HepG2 (cell line): ENCODE measurements around the gene FITM1. TPM values are rescaled to one million over a fixed set of nuclear protein-coding genes. Genes with fewer than 3 reads are reported as not detected.

Experiments used
- ATAC-seq: fragments of 200-7000 bp; cut with Tn5 transposase; 3 replicates; pipeline ENCODE4 v1.9.1; 2020; ENCODE audit warnings: mild to moderate bottlenecking, moderate library complexity
- BruUV-seq: library from RNA; stranded (reverse); fragments of 400-500 nt; replicated peaks from 2 replicates; lab custom pipeline; 2021; lab: Mats Ljungman, UMichigan
- CTCF ChIA-PET: fragments of 300-600 bp; formaldehyde crosslinking; extraction: SDS; loops from one replicate; lab custom pipeline; 2021; ENCODE audit warnings: low total read pairs, inconsistent platforms, low intra/inter-chr PET ratio; lab: Yijun Ruan, JAX
- POLR2A ChIA-PET: fragments of 350-600 bp; sonication (Branson Sonifier 250); formaldehyde crosslinking; loops from one replicate; lab custom pipeline; 2020; ENCODE audit warnings: antibody characterized with exemption, inconsistent platforms; lab: Yijun Ruan, JAX
- DNase-seq: peaks from one replicate; pipeline ENCODE4 v3.0.0-alpha.2; 2015; ENCODE audit warnings: low spot score
- FAIRE-seq: peaks from 3 replicates; lab custom pipeline; 2011; peaks lifted over from hg19 to GRCh38; lab: Jason Lieb, UNC
- H2AFZ ChIP-seq: one replicate; pipeline ENCODE4 v1.6.1; 2011; ENCODE audit warnings: low read length, inconsistent platforms
- H3K27ac ChIP-seq: fragments of 300-600 bp; 3 replicates; pipeline ENCODE4 v1.8.0; 2011; ENCODE audit warnings: mixed run types, mild to moderate bottlenecking, mixed read lengths, low read length, inconsistent platforms; ENCODE audit not compliant: insufficient read depth; ENCODE audit errors: extremely low read length
- H3K27me3 ChIP-seq, 2 experiments: fragments of 200-600 bp in 1 of 2; 2 replicates in 1 of 2; 3 replicates in 1 of 2; pipeline versions ENCODE4 v1.6.0 to v1.8.0; 2011; ENCODE audit warnings: low read length in 2 of 2, mild to moderate bottlenecking in 2 of 2, moderate library complexity in 2 of 2, inconsistent platforms in 1 of 2; ENCODE audit not compliant: insufficient read depth in 2 of 2, control insufficient read depth in 1 of 2
- H3K36me3 ChIP-seq, 2 experiments: fragments of 200-600 bp in 1 of 2; replicated peaks in 1 of 2; 2 replicates in 1 of 2; 3 replicates in 1 of 2; pipeline versions ENCODE4 v1.5.1 to v1.8.0; 2011; ENCODE audit warnings: low read length in 2 of 2, inconsistent platforms in 1 of 2; ENCODE audit not compliant: insufficient read depth in 2 of 2, control insufficient read depth in 1 of 2
- H3K4me1 ChIP-seq: 2 replicates; pipeline ENCODE4 v1.5.1; 2012; ENCODE audit warnings: low read length, inconsistent platforms; ENCODE audit not compliant: insufficient read depth
- H3K4me2 ChIP-seq: 2 replicates; pipeline ENCODE4 v1.6.0; 2011; ENCODE audit warnings: low read depth, low read length, inconsistent platforms
- H3K4me3 ChIP-seq, 3 experiments: fragments of 200-600 bp in 1 of 3; sonication (generic), shearing (Covaris generic) in 1 of 3; replicated peaks in 1 of 3; 2 replicates each; pipeline ENCODE4 v1.5.1; 2011 to 2016; ENCODE audit warnings: low read length in 3 of 3, inconsistent platforms in 2 of 3, low read depth in 2 of 3, mild to moderate bottlenecking in 2 of 3, control low read depth in 1 of 3, mixed read lengths in 1 of 3; ENCODE audit not compliant: insufficient read depth in 1 of 3
- H3K79me2 ChIP-seq: one replicate; pipeline ENCODE4 v1.6.1; 2011; ENCODE audit warnings: low read length, inconsistent platforms; ENCODE audit not compliant: insufficient read depth
- H3K9ac ChIP-seq: 2 replicates; pipeline ENCODE4 v1.6.0; 2011; ENCODE audit warnings: mild to moderate bottlenecking, low read depth, low read length, inconsistent platforms; ENCODE audit not compliant: insufficient read depth
- H3K9me3 ChIP-seq: 2 replicates; pipeline ENCODE4 v1.5.1; 2012; ENCODE audit warnings: mild to moderate bottlenecking, low read length
- H4K20me1 ChIP-seq: 2 replicates; pipeline ENCODE4 v1.6.0; 2011; ENCODE audit warnings: inconsistent platforms, mild to moderate bottlenecking, low read length, moderate library complexity; ENCODE audit not compliant: insufficient read depth
- BORCS8-MEF2B ChIP-seq: sonication (generic); formaldehyde crosslinking; IDR thresholded peaks from 2 replicates; pipeline ENCODE4 v1.8.0; 2022; ENCODE audit warnings: mild to moderate bottlenecking, missing genetic modification reagents
- FOSL1 ChIP-seq: sonication (generic); formaldehyde crosslinking; IDR thresholded peaks from 2 replicates; pipeline ENCODE4 v1.9.0; 2021; ENCODE audit warnings: missing genetic modification reagents, borderline replicate concordance
- FOXJ3 ChIP-seq: sonication (generic); formaldehyde crosslinking; IDR thresholded peaks from 2 replicates; pipeline ENCODE4 v1.4.0; 2020; ENCODE audit warnings: missing genetic modification reagents, mild to moderate bottlenecking, borderline replicate concordance
- MBNL3 ChIP-seq: fragments of 250-450 bp; sonication (Bioruptor Pico); conservative IDR thresholded peaks from 2 replicates; pipeline ENCODE4 v1.8.0; 2022; ENCODE audit warnings: mild to moderate bottlenecking, inconsistent platforms
- NCOR1 ChIP-seq: fragments of 200-600 bp; sonication (generic); IDR thresholded peaks from 2 replicates; pipeline ENCODE4 v1.7.0; 2017; ENCODE audit warnings: antibody characterized with exemption, low read length, borderline replicate concordance
- PATZ1 ChIP-seq: sonication (generic); formaldehyde crosslinking; IDR thresholded peaks from 2 replicates; pipeline ENCODE4 v1.4.0; 2020; ENCODE audit warnings: missing genetic modification reagents
- POLR2A ChIP-seq, 2 experiments: IDR thresholded peaks; 2 replicates each; pipeline ENCODE4 v1.6.1; 2011; ENCODE audit warnings: low read depth in 2 of 2, low read length in 2 of 2, mild to moderate bottlenecking in 1 of 2, moderate library complexity in 1 of 2; ENCODE audit not compliant: insufficient read depth in 1 of 2
- RFXAP ChIP-seq: sonication (generic); formaldehyde crosslinking; IDR thresholded peaks from 2 replicates; pipeline ENCODE4 v1.4.0; 2020; ENCODE audit warnings: missing genetic modification reagents, borderline replicate concordance
- TP53 ChIP-seq: sonication (generic); formaldehyde crosslinking; conservative IDR thresholded peaks from 2 replicates; pipeline ENCODE4 v1.4.0; 2020; ENCODE audit warnings: missing genetic modification reagents
- ZBTB10 ChIP-seq: sonication (generic); formaldehyde crosslinking; IDR thresholded peaks from 2 replicates; pipeline ENCODE4 v1.4.0; 2020; ENCODE audit warnings: missing genetic modification reagents, borderline replicate concordance
- ZBTB20 ChIP-seq: sonication (generic); formaldehyde crosslinking; IDR thresholded peaks from 2 replicates; pipeline ENCODE4 v1.8.1; 2023; ENCODE audit warnings: missing genetic modification reagents, low read depth, mild to moderate bottlenecking, borderline replicate concordance
- ZMAT3 ChIP-seq: sonication (generic); formaldehyde crosslinking; conservative IDR thresholded peaks from 2 replicates; pipeline ENCODE4 v1.7.0; 2021; ENCODE audit warnings: missing genetic modification reagents
- ZNF724P ChIP-seq: sonication (generic); formaldehyde crosslinking; IDR thresholded peaks from 2 replicates; pipeline ENCODE4 v1.8.0; 2022; ENCODE audit warnings: missing genetic modification reagents, borderline replicate concordance
- ZNF775 ChIP-seq: sonication (generic); formaldehyde crosslinking; IDR thresholded peaks from 2 replicates; pipeline ENCODE4 v1.4.0; 2020; ENCODE audit warnings: missing genetic modification reagents, mild to moderate bottlenecking, moderate library complexity, borderline replicate concordance
- WGBS: methylation state at CpG from one replicate; pipeline ENCODE4 v1.1.6; 2017; ENCODE audit warnings: low lambda C conversion rate; 5-methylcytosine and 5-hydroxymethylcytosine counted together
- in situ Hi-C: cut with HindIII; loops from 2 replicates; pipeline ENCODE4 v1.10.0; 2017; ENCODE audit warnings: low pct_unique_long_range_greater_than_20kb; ENCODE audit not compliant: extremely low pct_ligation_motif_present
- intact Hi-C: fragments of 100-400 bp; cut with micrococcal nuclease; formaldehyde crosslinking; loops from one replicate; pipeline ENCODE4 v1.10.0; 2022; ENCODE audit not compliant: unreplicated experiment
- polyA plus RNA-seq, 8 experiments: library from polyadenylated mRNA; depleted of rRNA in 3 of 8; stranded (reverse) in 7 of 8; unstranded in 1 of 8; fragments of >200 nt; fragmentation: Illumina TruSeq in 4 of 8; extraction: Trizol in 4 of 8; gene quantifications; 2 replicates each; pipeline versions ENCODE4 v1.2.1 to v1.2.3, GENCODE V29; 2011 to 2016; ENCODE audit warnings: low read depth in 4 of 8, missing spikeins in 1 of 8, mixed read lengths in 1 of 8; ENCODE audit not compliant: insufficient read depth in 1 of 8
- total RNA-seq, 5 experiments: library from RNA; depleted of rRNA; stranded (reverse); fragments of >200 nt; fragmentation: Illumina TruSeq; extraction: Trizol; gene quantifications; 2 replicates each; pipeline ENCODE4 v1.2.3, GENCODE V29; 2016; ENCODE audit warnings: low read depth in 1 of 5
- TF ChIP-seq, protein P1 (sequence below): sonication (generic); formaldehyde crosslinking; IDR thresholded peaks from 2 replicates; pipeline ENCODE4 v1.8.1; 2022; ENCODE audit warnings: mild to moderate bottlenecking, missing genetic modification reagents

FITM1 gene
- total and polyA plus RNA-seq, 2 of the 13 experiments (the other 11 are each of a cell fraction or from before 2014, with no cell fraction given): 2.7 to 5.8 TPM

GRCh38 chr14:24092110-24092504, 38.4 kb upstream of the FITM1 start (continued):
- TF ChIP-seq, protein P1, sequence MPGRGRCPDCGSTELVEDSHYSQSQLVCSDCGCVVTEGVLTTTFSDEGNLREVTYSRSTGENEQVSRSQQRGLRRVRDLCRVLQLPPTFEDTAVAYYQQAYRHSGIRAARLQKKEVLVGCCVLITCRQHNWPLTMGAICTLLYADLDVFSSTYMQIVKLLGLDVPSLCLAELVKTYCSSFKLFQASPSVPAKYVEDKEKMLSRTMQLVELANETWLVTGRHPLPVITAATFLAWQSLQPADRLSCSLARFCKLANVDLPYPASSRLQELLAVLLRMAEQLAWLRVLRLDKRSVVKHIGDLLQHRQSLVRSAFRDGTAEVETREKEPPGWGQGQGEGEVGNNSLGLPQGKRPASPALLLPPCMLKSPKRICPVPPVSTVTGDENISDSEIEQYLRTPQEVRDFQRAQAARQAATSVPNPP (CRISPR knock-in tag): peak; percentile 12; the same call in 1 of the 2 replicates
- TF ChIP-seq MBNL3 (CRISPR knock-in tag): 0 out of 2 replicates have a peak, but pooled peaks have one; percentile 8

DNA sequence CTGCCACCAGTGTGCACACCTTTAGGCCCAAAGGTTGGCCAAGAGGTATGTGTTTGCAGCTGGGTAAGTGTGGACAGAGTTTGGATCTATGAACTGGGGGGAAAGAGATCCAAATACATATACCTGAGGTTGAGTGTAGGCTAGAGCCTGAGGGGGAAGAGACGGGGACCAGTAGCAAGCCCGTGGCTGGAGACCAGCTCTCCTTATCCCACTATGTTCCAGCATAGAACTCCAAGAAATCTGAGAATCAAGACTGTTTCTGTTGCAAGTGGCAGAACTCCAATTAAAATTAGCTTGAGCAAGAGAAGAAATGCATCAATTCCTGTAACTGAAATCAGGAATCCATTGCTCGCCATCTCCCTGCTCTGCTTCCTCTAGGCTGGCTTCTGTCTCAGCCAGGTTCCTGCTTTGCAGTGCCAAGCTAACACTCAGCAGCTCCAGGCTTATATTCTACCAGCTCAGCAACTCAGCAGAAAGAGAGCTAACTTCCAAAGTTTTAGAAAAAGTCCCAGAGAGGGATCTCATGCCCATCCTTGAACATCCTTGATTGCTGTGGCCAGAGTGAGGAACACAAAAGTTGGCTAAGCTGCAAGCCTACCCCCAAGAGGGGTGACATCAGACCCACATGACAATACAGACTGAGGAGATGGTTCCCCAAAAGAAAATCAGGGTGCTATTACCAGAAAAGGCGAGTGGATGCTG, 37.8 kb upstream of the FITM1 start:
- Histone ChIP-seq H3K4me1 (peaks cover 67% of the 10 kb centered on the region), H3K4me2 (no peak overlapping the region), H3K9me3 (no peaks in the 10 kb centered on the region), H3K27me3 (peaks cover 0 to 6% of the 10 kb centered on the region in 2 experiments; a peak in 1 of 5 replicates), H2AFZ (no peak overlapping the region), H4K20me1 (0 out of 2 replicates have a peak, but pooled peaks cover 4% of the 10 kb centered on the region), H3K9ac (no peak overlapping the region), H3K4me3 (no peak overlapping the region), H3K79me2 (peaks cover 26% of the 10 kb centered on the region), H3K27ac (no peak overlapping the region), H3K36me3 (peaks cover 7 to 8% of the 10 kb centered on the region in 2 experiments)
- CTCF ChIA-PET: interaction anchor here (2.7 to 4.2 kb wide), 4 partner anchors 16 to 79 kb away, joined by 10 to 86 read pairs (median 23); no protein-coding TSS in a partner anchor
- WGBS: 95% methylated on average over 4 of the region's 4 CpGs
- no peak for FAIRE-seq
- no peak for ATAC-seq
- DNase-seq: no peak
- BruUV-seq: no TSS peak
- intact Hi-C loops (loop anchor here (5.0 kb wide), 2 partner anchors 110 to 480 kb away; no protein-coding TSS in a partner anchor), in situ Hi-C loops (loop anchor here (5.0 kb wide), 2 partner anchors 35 to 80 kb away; no protein-coding TSS in a partner anchor)
- POLR2A ChIA-PET: interaction anchor here (1.0 to 14.4 kb wide), 29 partner anchors 8 to 1086 kb away, joined by 3 to 627 read pairs (median 28); partner anchors contain the start of genes ACIN1, C14orf119, CARMIL3 and CHMP4A
- TF ChIP-seq ZBTB20 (CRISPR knock-in tag): no peak
- TF ChIP-seq POLR2A (IDR thresholded peaks at IDR 0.05; ENCODE audit: insufficient read depth in 1 of 2, low read depth in 2 of 2, low read length in 2 of 2): 0 out of 4 replicates have a peak, but pooled peaks of 1 of the 2 experiments have one; percentile 3
- no peak for TF ChIP-seq BORCS8-MEF2B (CRISPR knock-in tag)
- no peak for TF ChIP-seq ZMAT3 (CRISPR knock-in tag)
- no peak for TF ChIP-seq FOSL1 (CRISPR knock-in tag)
- 0 out of 2 replicates have a peak, but pooled peaks have one; percentile 39 for TF ChIP-seq RFXAP (CRISPR knock-in tag)
- TF ChIP-seq NCOR1: no peak
- peak; percentile 53; the same call in 1 of the 2 replicates for TF ChIP-seq FOXJ3 (CRISPR knock-in tag)
- TF ChIP-seq PATZ1 (CRISPR knock-in tag): 0 out of 2 replicates have a peak, but pooled peaks have one; percentile 11
- TF ChIP-seq TP53 (CRISPR knock-in tag): no peak
- peak; percentile 7; the same call in 1 of the 2 replicates for TF ChIP-seq ZBTB10 (CRISPR knock-in tag)
- 0 out of 2 replicates have a peak, but pooled peaks have one; percentile 65 for TF ChIP-seq ZNF775 (CRISPR knock-in tag)
- TF ChIP-seq ZNF724P (CRISPR knock-in tag): 0 out of 2 replicates have a peak, but pooled peaks have one; percentile 69
